GM21723 (cell line): ENCODE data around the gene EPN2.

Experiments used
- ATAC-seq: cut with Tn5 transposase; IDR thresholded peaks from one replicate; pipeline ENCODE4 v1.9.1; 2021; ENCODE audit warnings: mild to moderate bottlenecking, moderate library complexity; ENCODE audit not compliant: unreplicated experiment

The EPN2 gene

DNA sequence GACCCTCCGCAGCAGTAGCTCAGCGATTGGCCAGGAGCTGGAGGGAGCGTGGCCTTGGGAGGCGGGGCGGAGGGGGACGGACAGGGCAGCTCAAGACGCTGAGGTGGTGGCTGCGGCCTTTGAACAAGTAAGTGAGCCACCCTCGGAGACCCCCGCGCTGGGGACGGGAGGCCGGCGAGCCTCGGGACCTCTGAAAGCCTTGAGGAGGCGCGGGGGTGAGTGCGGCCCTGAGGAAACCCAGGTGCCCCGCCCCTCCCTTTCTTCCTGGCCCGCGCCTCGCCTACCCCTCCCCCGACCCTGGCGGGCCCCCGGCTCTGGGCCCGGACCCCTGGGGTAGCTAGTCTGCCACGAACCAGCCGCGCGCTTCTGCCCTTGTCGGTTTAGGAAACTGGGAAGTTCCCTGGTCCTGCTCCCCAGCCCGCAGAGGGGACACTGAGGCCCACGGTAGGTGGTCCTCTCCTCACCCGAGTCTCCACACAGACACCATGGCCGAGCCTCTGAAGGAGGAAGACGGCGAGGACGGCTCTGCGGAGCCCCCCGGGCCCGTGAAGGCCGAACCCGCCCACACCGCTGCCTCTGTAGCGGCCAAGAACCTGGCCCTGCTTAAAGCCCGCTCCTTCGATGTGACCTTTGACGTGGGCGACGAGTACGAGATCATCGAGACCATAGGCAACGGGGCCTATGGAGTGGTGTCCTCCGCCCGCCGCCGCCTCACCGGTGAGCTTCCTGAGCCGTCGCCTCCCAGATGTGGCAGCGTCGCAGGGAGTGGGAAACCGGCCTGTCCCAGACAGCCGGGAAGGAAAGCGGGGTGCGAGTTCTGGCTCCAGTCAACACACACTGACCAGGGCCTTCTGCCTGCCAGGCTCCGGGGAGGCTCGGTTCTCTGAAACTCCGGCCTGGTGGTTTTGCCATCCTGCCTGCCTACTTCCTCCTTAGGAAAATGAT lies 141.5 kb downstream of the EPN2 start, which contains the start of gene MAPK7:
Gene MAPK7 (plus strand): TSS at position 83 of the 945 bp plus-strand sequence. CDS start 403 bp downstream, at position 486.
- peak; percentile 24 for ATAC-seq

DNA sequence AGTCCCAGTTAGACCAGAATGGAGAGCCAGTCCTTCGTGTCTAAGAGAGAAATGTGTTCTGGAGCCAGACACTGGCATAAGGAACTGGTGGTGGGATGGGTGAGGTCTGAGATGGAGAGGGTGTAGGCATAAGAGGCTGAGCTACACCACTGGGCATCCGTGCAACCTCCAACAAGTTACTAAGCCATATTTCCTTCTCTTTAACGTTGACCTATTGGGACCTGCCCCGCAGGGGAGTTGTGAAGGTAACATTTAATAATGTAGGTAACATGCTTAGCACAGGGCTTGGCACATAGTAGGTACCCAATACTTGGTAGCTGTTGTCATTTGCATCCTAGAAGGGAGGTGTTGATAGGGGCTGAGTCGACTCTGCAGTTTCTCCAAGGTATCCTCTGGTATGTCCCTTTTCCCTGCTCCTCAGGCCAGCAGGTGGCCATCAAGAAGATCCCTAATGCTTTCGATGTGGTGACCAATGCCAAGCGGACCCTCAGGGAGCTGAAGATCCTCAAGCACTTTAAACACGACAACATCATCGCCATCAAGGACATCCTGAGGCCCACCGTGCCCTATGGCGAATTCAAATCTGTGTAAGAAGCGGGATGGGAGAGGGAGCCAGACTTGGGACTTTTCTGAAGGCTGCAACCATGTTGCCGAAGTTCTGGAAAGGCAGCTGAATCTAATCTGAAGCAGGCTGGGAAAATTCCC lies 142.3 kb downstream of the EPN2 start:
- ATAC-seq, result no peak

GRCh38 chr17:19380481-19381301 lies 143.5 kb downstream of the EPN2 start:
- no peak for ATAC-seq

GRCh38 chr17:19381361-19381740 lies 144.2 kb downstream of the EPN2 start:
- ATAC-seq, result no peak

- ATAC-seq, result no peak
Observed at GRCh38 chr17:19381741-19382444, 144.7 kb downstream of the EPN2 start.

DNA sequence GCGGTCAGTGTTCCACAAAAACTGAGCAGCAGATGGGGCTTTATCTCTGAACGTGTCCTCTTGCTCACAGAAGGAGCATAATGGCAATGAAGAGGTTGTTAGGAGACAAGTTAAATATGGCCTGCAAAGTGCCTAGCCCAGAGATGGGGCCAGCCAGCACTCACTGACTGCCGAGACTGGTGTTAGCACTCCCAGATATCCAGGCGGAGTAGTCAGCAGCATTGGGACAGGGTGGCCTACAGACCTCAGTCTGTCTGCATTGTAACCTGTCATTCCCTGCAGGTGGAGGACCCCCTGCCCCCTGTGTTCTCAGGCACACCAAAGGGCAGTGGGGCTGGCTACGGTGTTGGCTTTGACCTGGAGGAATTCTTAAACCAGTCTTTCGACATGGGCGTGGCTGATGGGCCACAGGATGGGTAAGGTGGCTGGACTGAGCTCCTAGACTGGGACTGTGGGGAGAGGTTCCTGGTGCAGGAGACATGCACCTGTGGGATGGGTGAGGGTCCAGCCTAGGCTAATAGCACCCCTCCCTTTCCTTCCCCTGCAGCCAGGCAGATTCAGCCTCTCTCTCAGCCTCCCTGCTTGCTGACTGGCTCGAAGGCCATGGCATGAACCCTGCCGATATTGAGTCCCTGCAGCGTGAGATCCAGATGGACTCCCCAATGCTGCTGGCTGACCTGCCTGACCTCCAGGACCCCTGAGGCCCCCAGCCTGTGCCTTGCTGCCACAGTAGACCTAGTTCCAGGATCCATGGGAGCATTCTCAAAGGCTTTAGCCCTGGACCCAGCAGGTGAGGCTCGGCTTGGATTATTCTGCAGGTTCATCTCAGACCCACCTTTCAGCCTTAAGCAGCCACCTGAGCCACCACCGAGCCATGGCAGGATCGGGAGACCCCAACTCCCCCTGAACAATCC lies 145.6 kb downstream of the EPN2 start:
- no peak for ATAC-seq

- no peak for ATAC-seq
Observed at GRCh38 chr17:19383681-19384470, 146.7 kb downstream of the EPN2 start.

- no peak for ATAC-seq
Observed at GRCh38 chr17:19384723-19385391, 147.7 kb downstream of the EPN2 start.

DNA sequence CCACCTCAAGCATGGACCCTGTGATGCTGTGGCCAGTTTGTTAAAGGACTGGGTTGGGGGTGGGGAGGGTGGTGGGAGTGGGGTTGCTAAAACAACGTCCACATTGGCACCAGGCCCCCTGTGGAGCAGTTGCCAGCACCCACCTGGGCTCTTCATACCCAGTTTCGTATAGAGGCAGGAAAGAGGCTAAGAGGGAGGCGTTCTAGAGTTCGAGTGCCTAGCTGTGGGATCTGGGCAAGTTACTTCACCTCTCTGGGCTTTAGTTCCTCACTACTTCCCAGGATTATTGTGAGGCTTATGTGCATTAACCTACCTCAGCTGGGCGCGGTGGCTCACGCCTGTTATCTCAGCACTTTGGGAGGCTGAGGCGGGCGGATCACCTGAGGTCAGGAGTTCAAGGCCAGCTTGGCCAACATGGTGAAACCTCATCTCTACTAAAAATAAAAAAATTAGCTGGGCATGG lies 148.4 kb downstream of the EPN2 start:
- no peak for ATAC-seq
